ENCODE results near the gene GREM2.

The GREM2 gene

DNA sequence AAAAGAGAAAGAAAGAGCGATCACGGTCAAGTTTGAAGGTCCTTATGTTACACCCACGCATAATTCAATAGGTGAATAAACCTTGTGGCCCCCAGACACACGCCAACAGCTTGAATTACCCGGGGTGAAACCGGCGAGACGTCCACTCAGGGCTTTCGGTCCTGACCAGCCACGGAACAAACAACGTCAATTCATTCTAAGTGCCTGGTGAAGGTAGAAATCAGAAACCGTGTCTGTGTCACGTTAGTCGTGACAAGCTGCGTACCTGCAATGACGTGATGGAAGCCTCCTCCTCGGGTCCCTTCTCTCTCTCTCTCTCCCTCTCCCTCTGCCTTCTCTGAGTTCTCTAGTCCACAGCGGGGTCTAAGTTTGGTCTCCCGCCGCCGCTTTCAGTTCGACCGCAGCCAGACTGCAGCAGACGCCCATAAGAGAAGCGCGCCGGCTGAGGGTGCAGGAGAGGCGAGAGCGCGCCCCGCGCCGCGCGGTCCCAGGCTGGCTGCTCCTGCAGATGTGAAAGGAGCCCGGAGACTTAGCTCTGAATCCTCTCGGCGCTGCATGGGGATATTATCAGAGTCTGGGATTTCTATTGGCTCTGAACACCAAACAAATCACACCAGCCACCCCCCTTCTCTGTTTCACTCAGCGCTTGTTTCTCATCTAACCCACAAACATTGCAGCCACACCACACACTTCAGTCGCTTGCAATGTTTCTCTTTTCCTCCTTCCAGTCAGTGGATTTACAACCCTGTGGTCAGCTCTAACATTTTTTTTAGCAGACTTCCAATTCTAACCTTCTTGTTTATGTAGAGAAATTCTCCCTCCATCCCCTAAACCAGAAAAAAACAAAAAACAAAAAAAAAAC, at the start of gene GREM2:
TSS of gene GREM2 (minus strand) at position 537 of the 862 bp plus-strand sequence. CDS start 118,680 bp downstream, outside the sequence.
- no peak for DNase-seq

DNA sequence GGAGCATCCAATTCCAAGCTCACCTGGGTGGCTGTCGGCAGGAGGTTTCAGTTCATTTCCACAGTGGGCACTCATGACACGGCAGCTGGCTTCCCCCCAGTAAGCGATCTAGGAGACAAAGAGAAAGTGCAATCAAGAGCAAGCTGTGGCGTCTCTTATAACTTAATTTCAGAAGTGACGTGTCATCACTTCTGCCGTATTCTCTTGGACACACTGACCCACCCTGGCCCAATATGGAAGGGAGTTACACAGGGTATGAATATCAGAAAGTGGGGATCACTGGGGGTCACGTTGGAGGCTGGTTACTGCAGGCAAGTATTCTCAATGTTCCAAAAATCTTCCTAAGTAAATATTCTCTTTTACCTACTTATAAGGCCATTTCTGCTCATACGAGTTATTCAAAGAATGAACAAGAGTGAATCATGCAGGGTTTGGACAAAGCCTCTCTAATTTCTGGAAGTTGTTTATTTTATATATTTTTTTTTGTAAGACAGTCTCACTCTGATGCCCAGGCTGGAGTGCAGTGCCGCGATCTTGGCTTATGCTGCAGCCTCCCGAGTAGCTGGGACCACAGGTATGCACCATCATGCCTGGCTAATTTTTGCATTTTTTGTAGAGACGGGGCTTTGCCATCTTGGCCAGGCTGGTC, 46.5 kb upstream of the GREM2 start:
- DNase-seq, result no peak

DNA sequence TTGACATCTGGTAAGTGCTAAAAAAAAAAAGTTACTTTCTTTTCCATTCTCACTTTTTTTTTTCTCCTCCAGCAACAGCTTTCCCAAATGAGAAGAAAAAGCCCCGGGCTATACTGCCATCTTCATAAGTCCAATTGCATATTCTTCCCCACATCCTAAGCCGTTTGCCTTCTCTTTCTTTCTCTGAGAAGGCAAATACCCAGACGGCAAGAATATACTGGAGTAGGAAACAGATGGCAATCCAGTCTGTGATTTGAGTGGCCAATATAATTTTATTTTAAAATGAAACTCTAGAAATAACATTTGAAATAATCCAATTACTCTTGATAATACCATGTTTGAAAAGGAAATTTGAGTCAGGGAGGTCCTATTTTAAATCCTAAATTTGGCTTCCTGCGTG, 44.6 kb upstream of the GREM2 start:
- no peak for DNase-seq

DNA sequence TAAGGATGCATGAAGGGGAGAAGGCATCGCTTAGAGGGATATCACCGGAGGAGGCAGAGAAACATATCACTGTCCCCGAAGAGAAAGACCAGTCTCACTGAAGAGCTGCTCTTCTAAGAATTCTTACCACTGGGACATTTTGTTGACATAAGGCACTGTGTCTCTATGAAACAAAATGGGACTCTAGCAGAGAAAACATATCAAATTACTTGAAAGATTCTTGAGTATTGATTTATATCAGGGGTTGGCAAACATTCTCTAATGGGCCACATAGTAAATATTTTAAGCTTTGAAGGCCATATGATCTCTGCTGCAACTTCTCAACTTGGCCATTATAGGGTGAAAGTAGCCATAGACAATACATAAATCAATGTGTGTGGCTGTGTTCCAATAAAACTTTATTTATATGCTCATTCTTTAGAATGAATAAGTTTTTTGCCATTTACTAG, 41.0 kb upstream of the GREM2 start:
- DNase-seq, result no peak

DNA sequence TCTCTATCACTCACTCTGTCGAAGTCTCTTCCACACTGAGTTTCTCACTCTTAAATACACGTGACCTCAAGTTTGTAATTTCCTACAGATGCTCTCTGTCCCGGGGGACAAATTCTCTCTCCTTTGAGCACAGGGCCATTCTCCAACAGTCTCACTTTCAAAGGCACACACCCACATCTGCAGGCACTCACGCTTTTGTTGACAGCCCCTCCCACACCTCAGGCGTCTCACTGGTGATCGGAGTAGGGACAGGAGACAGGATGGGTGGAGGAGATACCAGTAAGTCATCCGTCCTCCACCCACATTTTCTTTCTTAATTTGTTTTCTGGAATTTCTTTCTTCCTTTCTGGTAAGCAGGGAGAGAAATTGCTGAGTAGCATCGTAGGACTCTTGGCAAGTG, 40.6 kb upstream of the GREM2 start:
- no peak for DNase-seq

DNA sequence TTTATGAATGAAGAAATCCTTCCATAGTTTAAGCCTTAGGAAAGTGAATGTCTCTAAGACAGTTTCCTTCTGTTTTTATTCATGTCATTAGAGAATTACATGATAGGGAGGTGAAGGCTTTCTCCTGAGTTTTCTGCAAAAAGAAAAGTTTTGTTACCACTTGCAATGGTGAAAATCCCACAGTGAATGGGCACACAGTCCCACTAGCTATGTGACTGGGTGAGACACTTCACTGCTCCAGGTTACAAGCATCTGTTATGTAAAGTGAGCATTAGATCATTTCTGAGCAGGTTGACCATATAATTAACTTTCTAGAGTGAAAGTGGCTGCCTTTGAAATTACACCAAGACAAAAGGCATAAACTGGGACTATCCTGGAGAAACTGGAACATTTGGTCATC, 38.9 kb upstream of the GREM2 start:
- no peak for DNase-seq

DNA sequence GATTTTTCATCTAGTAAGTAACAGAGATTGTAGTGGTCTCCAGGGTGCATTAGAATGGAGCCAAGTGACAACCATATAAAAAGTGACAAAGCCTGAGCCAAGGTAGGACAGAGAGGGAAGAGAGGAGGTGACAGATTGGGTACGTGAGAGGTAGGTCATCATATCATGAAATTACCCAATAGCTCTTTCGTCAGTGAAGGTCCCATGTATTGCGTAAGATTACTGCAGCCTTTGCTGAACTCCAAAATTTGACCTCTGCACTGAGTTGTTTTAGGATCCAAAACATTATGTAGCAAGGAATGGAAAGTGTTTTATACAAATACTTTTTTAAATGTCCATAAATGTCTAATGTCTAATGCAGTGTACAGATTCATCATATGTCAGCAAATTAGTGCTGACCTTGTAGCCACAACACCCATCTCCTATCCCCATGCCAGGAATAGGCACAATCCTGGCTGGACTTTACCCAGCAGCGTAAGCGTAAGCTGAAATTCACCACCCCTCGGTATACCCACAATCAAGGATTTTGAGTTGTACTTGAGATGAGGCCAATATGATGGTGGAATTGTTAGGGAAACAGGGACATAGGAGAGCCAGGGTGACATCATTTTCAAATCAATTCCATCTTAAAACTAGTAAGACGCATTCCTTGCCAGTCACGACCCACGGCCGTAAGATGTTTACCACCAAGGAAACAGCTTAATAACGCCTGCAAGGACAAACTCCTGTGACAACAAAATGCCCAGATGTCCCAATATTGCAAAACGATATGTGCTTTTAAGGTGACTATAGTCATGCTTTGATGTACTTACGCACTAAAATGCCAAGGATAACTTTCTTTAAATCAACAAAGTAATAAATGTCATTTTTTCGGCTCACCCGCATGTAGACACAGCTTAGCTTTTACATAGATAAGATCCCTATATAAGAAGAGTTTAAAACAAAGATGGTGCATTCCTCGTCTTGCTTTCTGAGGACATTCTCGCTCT, 38.1 kb upstream of the GREM2 start:
- DNase-seq, result no peak

DNA sequence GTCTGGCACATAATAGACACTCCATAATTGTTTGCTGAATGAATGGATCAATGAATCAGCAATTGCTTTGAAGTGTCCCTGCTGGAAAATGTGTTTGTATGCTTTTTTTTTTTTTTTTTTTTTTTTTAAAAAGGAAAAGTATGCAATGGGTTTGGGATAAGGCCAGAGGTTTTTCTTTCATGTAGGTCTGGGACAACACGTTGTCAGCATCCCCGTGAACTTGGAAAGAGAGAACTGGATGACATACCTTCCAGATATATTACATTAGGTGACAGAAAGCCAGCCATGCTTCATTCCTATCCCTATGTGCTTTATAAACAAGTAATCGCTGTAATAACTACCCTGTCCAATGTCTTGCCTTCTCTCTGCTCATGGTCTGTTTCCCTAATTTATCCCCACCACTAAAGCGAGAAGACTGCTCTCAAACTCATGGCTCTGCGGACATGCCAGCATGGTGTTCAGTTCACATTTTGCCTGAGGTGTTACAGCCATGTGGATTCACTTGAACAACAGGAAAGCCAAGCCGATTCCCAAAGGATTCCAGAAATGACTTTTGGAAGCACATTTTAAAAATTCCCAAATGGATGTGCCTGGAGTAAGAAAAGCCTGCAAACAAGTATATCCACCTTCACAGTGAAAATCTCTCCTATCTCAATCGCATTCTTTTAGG, 34.8 kb upstream of the GREM2 start:
- DNase-seq, result no peak

DNA sequence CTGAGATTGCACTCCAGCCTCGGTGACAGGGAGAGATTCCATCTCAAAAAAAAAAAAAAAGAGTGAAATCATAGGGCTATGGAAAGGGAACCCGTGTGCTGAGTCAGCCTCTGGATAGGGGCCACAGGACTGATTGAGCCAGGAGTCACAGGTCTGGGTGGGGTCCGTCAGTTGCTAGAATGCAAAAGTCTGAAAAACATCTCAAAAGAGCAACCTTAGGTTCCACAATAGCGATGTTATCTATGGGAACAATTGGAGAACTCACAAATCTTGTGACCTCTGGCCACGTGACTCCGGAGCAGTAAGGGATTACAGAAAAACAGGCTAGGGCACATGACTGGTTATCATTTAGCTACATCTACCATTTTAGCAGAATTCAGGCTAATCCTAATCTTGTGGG, 32.8 kb upstream of the GREM2 start:
- DNase-seq, result no peak

DNA sequence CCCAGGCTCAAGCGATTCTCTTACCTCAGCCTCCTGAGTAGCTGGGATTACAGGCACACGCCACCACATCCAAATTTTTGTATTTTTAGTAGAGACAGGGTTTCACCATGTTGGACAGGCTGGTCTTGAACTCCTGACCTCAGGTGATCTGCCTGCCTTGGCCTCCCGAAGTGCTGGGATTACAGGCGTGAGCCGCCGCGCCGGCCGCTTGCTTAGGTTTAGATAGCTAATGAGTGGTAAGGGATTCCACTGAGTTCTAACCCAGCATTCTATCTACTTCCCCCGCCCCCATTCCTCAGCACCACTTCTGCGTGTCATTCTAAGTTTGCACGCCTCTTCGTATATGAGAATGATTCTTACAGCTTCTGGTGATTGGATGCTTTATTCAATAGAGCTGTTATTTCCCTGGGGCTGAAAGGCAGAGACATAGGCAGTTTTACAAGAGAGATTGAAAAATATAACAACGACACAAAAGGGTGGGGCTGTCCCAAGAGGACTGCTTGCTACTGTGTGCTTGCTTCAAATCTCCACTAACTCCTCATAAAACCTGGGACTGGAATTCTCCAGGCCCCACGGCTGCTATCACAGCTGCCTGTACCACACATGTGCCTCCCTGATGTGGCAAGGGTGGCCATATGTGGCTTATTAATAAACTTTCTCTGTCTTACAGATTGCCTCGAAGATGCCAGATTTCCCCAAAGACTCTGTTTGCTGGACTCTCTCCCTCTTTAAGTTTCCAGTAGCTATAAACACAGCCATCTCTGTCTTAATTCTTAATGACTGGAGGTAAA, 23.7 kb upstream of the GREM2 start:
- no peak for DNase-seq

DNA sequence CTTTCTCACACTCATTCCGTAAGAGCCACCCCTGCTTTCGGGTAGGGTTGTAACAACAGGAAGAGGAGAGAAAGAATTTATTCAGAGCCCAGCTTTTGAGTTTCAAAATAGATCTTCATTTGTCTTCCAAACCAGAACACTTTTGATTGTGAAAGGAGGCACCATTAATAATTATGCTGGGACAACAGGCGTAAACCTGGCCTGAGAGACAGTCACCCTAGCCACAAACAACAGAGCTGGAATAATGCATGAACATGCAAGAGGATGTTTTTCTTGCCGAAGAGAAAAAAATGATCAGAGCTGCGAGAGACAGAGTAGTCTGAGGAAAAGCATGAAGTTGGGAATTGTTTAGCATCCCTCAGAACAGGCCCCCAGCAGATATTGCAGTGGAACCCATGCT, 18.5 kb upstream of the GREM2 start:
- no peak for DNase-seq

DNA sequence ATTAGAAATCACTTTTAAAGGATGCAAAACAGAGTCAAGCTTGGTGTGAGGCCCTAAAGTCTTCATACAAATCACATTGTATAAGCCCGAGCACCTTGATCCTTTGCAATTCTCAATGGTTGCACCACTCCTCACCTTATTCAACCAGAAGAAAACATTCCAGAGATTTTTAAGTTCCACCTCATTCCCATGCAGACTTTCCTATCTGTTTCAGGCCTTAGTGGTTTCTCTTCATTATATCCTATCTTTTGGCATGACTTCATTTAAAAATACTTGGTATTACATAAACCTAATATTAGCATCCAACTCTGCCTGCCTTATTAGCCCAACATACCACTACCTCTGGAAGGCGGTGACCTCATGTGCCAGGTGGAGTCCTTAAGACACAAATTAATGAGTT, 9.3 kb upstream of the GREM2 start:
- DNase-seq, result no peak

DNA sequence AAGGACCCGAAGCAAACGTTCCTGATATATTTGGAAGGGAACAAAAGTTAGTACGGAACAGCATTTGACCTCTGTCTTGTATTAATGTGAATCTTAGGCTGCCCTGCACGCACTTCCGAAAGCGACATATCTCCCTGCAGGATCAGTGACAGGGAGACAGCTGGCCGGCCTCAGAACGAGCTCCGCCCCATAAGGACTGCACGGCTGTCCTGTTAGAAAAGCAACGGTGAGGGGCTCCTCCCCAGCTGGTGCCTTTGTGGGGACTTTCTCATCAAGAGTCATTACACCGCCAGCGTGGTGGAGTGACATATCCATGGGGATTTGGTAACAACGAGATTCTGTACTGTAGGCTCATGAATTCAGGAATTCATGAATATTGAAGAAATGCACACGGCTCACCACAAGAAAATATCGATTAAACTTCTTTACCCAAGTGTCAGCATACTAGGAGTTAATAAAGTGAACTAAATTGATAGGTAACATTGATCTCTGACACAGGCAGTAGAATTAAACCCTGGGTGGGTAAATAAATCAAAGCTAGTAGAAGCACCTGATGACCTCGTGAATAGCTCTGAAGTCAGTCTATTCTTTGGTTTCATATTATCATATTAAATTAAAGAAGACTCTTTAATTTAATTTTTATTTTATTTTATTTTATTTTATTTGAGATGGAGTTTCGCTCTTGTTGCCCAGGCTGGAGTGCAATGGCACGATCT, 8.1 kb upstream of the GREM2 start:
- no peak for DNase-seq

DNA sequence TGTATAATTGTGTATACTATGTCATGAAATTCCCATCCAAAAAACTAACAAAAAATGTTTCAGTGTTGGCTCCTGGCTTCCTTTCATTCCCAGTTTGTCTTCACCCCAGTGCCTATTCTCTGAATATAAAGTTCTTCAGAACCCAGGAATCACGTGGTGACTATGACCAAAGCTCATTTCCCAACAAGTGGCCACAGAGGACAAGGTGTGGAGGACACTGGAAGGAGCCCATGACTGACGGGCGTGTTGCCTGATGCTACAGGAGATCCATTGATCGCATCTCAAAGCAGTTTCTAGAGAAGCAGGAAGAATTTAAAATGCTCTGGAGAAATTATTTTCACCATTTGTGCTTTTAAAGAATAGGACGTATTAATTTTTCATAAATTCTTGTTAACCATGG, 7.4 kb upstream of the GREM2 start:
- no peak for DNase-seq

DNA sequence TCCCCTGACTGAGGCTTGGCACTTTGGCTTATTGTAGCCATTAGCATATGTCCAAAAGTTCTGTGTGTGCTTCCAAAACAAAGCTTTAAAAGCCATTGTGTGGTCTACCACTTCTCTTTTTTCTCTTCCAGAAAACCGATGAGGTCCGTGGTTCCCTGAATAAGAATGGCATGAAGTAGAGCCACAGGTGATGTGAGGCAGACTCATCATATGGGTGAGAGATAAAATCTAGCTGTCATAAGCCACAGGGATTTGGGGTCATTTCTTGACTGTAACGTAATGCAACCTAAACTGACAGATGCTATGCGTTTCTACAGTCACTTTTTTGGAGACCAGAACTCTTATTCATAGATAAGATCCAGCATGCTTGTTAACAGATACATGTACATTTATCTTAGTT, 7.0 kb upstream of the GREM2 start:
- no peak for DNase-seq

DNA sequence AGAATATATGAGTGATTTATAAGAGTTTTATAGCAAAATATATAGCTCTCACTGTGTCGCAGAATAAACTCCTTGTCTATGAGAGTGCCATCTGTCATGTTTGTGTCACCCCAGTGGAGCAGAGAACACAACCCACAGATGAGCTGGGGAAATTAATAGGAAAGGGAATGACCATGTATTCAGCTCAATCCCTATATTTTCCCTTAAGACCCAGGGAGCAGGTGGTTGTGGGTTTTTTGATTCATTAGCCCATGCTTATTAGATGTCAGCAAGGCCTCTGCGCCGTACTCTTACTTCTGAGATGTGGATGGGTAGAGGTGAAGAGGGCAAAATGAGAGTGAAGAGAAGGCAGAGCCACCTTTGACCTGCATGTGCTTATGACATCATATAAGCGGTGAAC, 4.1 kb upstream of the GREM2 start:
- no peak for DNase-seq

DNA sequence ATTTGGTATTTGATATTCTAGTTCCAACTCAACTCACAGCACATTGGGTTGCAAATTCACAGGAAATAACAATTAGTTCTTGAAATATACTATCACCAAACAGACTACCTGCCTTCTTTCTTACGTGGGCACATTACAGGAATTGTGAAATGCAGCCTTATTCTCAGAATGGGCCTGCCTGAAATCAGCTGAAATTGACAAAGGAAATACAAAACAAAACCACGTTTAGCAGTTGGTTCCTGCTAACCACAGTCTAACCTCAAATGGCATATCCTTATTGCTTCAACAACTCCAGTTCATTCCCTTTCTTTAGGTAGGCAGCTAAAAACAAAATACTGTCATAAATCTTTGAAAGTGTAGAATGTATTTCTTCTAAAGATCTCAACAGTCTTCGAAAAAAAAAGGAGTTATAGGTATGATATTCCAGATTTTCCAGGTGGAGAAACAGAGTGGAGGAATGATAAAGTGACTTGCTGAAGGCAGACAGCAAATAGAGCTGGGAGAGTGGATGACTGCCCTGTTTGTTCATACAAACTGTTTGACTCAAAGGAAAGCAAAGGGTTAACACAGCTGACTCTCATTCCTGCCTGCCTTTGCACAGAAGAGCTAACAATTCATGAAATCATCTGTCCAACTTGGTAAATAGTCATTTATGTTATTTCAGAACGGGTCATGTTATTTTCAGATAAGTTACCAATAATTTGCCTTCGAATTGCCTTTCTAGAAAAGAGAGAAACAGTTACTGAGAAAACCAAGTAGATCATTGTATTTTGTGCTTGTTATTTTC, 1.6 kb upstream of the GREM2 start:
- no peak for DNase-seq

DNA sequence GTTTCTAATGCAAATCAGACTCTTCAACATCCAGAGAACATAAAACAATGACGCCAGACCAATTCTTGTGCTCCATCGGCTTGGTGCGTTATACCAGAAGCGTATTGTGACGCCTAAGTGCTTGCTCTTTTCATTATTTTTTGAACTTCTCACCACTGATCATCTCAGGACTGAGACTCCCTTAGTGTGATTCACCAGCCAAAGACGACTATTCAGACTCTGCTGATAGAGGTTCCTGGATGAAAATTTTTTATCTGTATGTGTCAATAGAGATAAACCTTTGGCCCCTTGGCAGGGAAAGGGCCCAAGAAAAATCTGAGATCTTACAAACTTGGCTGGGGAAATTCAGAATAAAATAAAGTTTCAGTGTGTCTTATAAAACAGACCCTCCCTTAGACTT, 856 bp upstream of the GREM2 start:
- DNase-seq, result no peak

DNA sequence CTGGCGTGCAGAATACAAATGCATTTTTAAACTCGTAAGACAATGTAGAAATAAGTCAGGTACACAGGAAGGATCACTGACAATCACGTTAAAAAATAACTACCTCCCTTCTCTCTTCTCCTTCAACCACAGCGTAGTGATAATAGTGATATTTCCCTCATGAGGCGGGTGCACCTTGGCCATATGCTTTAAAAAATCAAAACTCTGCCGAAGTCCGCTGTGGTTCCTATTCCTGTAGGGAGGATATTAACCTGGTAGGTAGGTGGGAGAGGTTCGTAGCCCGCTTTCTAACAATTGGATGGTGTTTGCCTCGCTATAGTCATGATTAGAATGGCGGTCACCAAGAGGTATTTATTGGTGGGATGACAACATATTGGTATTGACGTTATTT, 732 bp downstream of the GREM2 start:
- no peak for DNase-seq

DNA sequence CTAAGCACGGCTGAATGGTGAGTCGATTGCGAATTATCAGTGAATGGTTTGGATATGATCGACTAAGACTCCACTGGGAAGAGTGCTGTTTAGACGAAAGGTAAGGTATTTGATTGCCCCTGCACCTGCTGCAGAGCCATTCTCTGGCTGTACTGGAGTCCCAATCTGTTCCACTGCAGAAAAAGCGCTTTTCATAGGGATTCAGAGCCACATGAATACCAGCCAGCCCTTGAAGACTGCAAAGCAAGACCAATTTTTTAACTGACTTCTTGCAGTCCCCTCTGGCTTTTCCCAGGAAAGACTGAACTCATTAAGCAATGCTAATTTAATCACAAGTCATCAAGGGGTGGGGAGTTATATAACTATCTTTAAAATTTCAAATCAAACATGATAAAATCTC, 1.3 kb downstream of the GREM2 start:
- no peak for DNase-seq

Measured in NCI-H748 treated with DMSO at 0.1 percent for 48 hours (cell line).